GM10266 (cell line): ENCODE measurements around the gene MAU2.
A peak's percentile ranks its signal among the peaks of the same experiment; 100 is the strongest.
"Not testable (repeated sequence)": the region's sequence is repeated elsewhere in the genome, so short reads cannot be mapped to it uniquely, and the experiment has no call there.

Experiments
- DNase-seq: peaks from one replicate; pipeline ENCODE4 v3.0.0; 2012; ENCODE audit errors: extremely low spot score
- TF ChIP-seq, protein P1 (sequence below): IDR thresholded peaks from 2 replicates; pipeline ENCODE4 v1.5.1; 2012; ENCODE audit warnings: mild to moderate bottlenecking, low read depth; ENCODE audit not compliant: control insufficient read depth, insufficient read depth; ENCODE audit errors: missing control alignments

MAU2 gene

DNA sequence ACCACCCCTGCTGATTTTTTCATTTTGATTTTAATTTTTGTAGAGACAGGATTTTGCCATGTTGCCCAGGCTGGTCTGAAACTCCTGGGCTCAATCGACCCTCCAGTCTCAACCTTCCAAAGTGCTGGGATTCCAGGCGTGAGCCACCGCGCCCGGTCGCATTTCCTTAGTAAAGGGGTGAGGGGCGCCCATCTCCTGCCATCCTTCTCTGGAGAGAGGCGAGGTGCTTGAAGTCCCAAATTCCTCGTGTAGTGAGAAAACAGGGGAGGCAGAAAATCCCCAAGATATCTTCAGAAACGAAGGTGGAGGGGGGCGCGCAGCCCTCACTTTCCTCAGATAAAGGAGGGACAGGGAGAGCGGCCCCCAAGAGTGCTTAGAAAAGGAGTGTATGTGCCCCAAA is 63.9 kb downstream of the MAU2 start:
- TF ChIP-seq, protein P1, sequence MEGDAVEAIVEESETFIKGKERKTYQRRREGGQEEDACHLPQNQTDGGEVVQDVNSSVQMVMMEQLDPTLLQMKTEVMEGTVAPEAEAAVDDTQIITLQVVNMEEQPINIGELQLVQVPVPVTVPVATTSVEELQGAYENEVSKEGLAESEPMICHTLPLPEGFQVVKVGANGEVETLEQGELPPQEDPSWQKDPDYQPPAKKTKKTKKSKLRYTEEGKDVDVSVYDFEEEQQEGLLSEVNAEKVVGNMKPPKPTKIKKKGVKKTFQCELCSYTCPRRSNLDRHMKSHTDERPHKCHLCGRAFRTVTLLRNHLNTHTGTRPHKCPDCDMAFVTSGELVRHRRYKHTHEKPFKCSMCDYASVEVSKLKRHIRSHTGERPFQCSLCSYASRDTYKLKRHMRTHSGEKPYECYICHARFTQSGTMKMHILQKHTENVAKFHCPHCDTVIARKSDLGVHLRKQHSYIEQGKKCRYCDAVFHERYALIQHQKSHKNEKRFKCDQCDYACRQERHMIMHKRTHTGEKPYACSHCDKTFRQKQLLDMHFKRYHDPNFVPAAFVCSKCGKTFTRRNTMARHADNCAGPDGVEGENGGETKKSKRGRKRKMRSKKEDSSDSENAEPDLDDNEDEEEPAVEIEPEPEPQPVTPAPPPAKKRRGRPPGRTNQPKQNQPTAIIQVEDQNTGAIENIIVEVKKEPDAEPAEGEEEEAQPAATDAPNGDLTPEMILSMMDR: no peak
- no peak for DNase-seq

DNA sequence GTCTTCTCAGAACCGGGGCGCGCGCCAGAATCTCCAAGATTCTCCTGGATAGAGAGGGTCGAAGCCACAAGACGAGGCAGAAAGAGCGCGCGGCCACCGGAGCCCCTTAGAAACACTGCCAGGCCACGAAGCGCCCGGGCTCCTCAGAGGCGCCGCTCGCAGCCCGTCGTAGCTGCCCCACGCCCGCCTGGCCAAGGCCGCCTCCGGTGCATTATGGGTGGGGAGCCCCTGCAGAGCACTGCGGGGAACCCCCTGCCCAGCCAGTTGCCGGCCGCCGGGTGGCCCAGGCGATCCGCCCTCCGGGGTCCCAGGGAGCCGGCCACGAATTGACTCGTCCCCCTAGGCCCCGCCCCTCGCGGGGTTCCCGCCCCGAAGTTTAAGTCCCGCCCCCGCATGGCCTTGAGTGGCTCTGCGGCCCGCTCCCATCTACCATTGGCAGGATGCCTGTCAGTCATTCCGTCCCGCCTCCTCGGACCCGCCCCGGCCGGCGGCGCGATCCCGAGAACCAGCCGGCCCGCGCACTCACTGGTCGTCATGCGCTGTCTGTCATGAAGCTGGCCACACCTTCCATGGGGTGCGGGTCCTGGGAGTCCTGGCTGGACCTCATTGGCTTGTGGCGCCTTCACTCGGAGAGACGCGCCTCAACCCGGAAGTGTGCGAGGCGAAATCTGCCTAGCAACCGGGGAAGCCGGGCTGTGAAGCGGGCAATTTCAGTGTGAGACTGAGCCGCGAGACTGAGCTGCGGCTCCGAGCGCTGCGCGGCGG is 64.7 kb downstream of the MAU2 start:
- DNase-seq: peak; percentile 98
- TF ChIP-seq, protein P1: peak; percentile 51

DNA sequence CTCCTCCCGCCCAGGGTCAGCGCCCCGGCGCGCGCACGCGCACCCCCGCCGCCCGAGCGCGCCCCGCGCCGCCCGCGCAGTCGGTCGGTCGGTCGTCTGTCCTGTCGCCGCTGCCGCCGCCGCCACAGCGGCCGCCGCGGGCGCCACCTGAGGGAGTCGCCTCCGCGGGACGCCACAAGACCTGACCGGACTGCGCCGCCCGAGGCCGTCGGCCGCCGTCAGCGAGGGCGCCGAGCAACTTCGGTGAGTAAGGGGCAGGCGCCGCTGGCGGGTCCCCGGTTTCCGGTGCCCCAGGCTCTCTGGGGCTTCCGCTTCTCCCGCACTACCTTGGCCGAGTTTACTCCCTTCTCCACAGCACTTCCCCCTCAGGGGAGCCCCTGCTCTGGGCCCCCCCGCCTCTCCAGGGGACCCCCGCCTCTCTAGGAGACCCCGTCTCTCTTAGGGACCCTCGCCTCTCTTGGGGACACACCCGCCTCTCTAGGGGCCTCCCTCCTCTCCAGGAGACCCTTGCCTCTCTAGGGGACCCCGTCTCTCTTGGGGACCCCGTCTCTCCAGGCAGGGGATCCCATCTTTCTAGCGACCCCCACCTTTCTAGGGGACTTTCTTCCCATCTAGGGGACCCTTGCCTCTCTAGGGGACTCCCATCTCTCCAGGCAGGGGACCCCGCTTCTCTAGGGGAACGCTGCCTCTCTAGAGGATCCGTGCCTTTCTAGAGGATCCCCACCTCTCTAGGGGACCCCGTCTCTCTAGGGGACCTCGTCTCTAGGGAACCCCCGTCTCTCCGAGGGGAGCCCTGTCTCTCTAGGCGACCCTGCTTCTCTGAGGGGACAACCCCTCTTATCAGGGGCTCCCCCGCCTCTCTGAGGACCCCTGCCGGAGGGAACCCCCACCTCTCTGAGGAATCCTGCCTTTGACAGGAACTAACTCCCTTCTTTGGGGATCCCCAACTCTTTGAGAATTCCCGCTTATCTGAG is 65.6 kb downstream of the MAU2 start:
- no peak for DNase-seq

DNA sequence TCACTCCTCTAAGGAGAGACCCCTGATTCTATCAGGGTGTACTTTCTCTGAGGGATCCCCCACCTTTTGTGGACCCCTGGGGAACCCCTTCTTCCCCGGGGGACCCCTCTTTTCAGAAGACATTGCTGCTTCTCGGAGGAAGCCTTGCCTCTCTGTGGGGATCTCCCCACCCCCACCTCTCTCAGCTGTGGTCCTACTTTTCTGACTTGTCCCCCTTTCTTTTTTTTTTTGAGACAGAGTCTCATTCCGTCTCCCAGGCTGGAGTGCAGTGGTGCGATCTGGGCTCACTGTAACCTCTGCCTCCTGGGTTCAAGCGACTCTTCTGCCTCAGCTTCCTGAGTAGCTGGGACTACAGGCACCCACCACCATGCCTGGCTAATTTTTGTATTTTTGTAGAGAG is 66.5 kb downstream of the MAU2 start:
- TF ChIP-seq, protein P1: no peak
- no peak for DNase-seq

More for the DNA sequence above, 65.6 kb downstream of the MAU2 start:
- TF ChIP-seq, protein P1: peak; percentile 17

DNA sequence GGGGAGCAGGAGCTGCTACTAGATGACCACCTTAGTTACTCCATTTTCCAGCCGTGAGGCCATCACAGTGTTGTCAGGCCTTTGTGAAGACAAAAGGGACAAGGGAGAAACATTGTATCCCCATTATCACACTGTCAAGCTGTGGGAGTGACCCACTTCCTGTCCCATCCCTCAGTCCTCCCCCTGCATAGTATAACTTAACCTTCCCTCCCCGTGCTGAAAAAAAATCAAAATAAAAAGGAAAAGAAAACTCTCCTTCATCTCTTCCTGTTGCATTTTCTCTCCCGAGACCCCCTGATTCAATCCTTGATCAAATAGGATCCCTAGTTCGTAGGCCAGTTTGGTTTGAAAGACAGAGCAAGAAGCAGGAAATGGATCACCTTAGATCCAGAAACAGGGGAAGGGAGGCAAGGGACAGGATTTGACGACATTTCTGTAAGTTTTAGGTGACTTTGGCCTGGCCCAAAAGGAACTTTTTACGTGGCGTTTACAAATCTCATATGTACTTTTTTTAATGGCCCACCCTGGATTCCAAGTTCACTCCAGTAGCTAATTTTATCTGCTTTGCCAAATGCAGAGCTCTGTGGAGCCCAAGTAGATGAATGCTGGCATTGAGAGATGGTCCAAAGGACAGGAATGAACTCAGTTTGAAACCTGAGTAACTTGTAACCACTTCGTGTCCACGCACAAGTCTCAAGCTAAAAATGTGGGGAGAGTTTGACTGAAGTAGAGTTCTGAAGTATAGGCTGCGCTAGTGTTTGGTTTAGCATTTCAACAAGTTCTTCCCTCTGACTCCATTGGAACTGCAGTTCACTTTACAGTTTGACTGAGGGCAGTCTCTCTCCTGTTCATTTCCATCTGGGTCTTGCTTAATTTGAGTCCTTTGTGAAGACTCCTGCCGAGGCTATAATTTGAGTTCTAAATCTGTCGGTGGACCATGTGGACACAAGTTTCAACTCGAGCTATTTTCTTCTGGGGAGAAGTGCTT is 68.2 kb downstream of the MAU2 start:
- no peak for DNase-seq
- TF ChIP-seq, protein P1: no peak

DNA sequence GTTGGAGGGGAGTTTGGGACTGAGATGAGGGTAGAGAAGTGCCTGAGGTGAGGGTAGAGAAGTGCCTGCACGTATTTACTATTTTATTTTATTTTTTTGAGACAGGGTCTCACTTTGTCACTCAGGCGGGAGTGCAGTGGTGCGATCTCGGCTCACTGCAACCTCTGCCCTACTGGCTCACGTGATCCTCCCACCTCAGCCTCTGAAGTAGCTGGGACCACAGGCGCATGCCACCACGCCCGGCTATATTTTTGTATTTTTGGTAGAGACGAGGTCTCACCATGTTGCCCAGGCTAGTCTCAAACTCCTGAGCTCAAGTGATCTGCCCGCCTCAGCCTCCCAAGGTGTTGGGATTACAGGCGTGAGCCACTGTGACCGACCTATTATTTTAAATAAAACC is 69.1 kb downstream of the MAU2 start:
- DNase-seq: not testable (repeated sequence)

DNA sequence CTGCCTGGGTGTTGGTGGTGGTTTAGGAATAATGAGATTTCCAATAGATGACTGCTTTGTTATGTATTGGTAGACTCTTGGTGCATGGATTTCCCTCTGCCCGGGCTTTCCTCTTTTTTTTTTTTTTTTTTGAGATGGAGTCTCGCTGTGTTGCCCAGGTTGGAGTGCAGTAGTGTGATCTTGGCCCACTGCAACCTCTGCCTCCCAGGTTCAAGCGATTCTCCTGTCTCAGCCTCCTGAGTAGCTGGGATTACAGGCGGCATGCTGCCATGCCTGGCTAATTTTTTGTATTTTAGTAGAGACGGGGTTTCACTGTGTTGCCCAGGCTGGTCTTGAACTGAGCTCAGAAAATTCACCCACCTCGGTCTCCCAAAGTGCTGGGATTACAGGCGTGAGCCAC is 73.7 kb downstream of the MAU2 start:
- DNase-seq: not testable (repeated sequence)
